Kidney (tissue), 14 donors: Measurements from ENCODE around the gene PFDN1. TPM values are rescaled to one million over a fixed set of nuclear protein-coding genes. Genes with fewer than 3 reads are reported as not detected.

Source experiments
- DNase-seq, 5 donors: peaks; one replicate each; pipeline ENCODE4 v3.0.0-alpha.2; 2013 to 2020
- FAIRE-seq: peaks from 2 replicates; lab custom pipeline; 2012; peaks lifted over from hg19 to GRCh38; lab: Jason Lieb, UNC
- H3K27ac ChIP-seq, 2 donors: one replicate each; pipeline ENCODE4 v1.7.0; 2013; ENCODE audit warnings: low read depth in 2 of 2, low read length in 2 of 2, inconsistent platforms in 1 of 2
- H3K27me3 ChIP-seq: one replicate; pipeline ENCODE4 v1.7.1; 2013; ENCODE audit warnings: low read length, inconsistent platforms; ENCODE audit not compliant: control insufficient read depth, insufficient read depth
- H3K36me3 ChIP-seq, 3 donors: one replicate each; pipeline versions ENCODE4 v1.7.0 to v1.7.1; 2013; ENCODE audit warnings: low read length in 3 of 3, control low read depth in 1 of 3, inconsistent platforms in 1 of 3; ENCODE audit not compliant: insufficient read depth in 3 of 3, control insufficient read depth in 2 of 3
- H3K4me1 ChIP-seq, 3 donors: one replicate each; pipeline versions ENCODE4 v1.7.0 to v1.7.1; 2013; ENCODE audit warnings: low read length in 3 of 3, inconsistent platforms in 1 of 3, low read depth in 1 of 3; ENCODE audit not compliant: control insufficient read depth in 2 of 3, insufficient read depth in 2 of 3
- H3K4me3 ChIP-seq, 3 donors: one replicate each; pipeline versions ENCODE4 v1.7.0 to v1.8.1; 2013; ENCODE audit warnings: low read length in 3 of 3, control low read depth in 1 of 3, inconsistent platforms in 1 of 3
- H3K9ac ChIP-seq, 3 donors: one replicate each; pipeline versions ENCODE4 v1.7.0 to v1.7.1; 2013; ENCODE audit warnings: low read length in 3 of 3, control low read depth in 1 of 3, inconsistent platforms in 1 of 3
- H3K9me3 ChIP-seq, 3 donors: one replicate each; pipeline versions ENCODE4 v1.7.0 to v1.7.1; 2013; ENCODE audit warnings: low read length in 3 of 3, control low read depth in 1 of 3, inconsistent platforms in 1 of 3; ENCODE audit not compliant: control insufficient read depth in 2 of 3, insufficient read depth in 1 of 3
- intact Hi-C: fragments of 100-400 bp; cut with DNase I; formaldehyde crosslinking; loops from one replicate; pipeline ENCODE4 v1.11.1; 2022
- polyA plus RNA-seq: library from polyadenylated mRNA; stranded (reverse); fragments of 350-450 nt; fragmentation: Illumina TruSeq; extraction: RNeasy Lipid Tissue Mini Kit (QIAGEN cat#74804); gene quantifications from one replicate; pipeline ENCODE4 v1.2.3, GENCODE V29; 2014; ENCODE audit warnings: low read depth, low replicate concordance; ENCODE audit not compliant: insufficient read depth
- total RNA-seq: library from RNA; stranded (reverse); fragmentation: NEBNext Ultra II Directional; extraction: Animal tissue kit (Norgen Biotek cat#: 25700); gene quantifications from one replicate; pipeline ENCODE4 v1.2.1, GENCODE V29; 2021
- TF ChIP-seq, protein P1 (sequence below): IDR thresholded peaks from 3 replicates; pipeline ENCODE4 v1.5.1; 2012; ENCODE audit warnings: mild to moderate bottlenecking, moderate library complexity, borderline replicate concordance; ENCODE audit not compliant: insufficient read depth; ENCODE audit errors: extremely low read depth
- donor health status: control.
- donor health status: control.
- donor health status: control.
- donor health status: control.
- donor health status: control.
- donor health status: DM: yes; HTN: yes; CAD: no.
- donor health status: Normal renal cell carcinoma (clear cell type).

The PFDN1 gene
- total and polyA plus RNA-seq, 2 donors from 2014 or later = 48.9 to 85.8 TPM

DNA sequence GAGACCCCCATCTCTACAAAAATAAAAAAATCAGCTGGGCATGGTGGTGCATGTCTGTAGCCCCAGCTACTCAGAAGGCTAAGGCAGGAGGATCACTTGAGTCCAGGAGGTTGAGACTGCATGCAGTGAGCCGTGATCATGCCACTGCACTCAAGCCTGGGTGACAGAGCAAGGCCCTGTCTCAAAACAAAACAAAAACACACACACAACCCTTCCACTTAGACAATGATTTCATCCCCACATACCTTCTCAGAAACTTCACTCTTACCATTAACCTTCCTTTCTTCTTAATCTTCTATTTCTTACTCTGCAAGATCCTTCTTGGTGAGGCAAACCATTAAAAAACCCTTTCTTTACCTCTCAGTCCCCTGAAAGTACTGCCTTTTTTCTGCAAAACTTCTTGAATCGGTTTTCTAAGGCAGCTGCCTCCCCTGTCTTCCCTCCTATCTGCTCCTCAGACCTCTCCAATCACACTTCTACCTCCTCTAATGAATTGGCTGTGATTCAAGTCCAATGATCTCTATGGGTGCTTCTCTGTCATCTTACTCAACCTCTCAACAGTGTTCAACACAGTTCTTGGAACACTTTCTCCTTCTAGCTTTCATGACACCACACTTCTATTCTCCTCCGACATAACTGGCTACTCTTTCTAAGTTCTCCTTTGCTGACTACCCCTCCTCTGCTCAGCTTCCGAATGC lies 47.3 kb downstream of the PFDN1 start:
- DNase-seq (no peak), FAIRE-seq (no peak)
- H3K27ac ChIP-seq = no peak overlapping the region
- peaks cover 0 to 3% (median 0%) of the 10 kb centered on the region in 3 donors for H3K9me3 ChIP-seq
- TF ChIP-seq, protein P1, sequence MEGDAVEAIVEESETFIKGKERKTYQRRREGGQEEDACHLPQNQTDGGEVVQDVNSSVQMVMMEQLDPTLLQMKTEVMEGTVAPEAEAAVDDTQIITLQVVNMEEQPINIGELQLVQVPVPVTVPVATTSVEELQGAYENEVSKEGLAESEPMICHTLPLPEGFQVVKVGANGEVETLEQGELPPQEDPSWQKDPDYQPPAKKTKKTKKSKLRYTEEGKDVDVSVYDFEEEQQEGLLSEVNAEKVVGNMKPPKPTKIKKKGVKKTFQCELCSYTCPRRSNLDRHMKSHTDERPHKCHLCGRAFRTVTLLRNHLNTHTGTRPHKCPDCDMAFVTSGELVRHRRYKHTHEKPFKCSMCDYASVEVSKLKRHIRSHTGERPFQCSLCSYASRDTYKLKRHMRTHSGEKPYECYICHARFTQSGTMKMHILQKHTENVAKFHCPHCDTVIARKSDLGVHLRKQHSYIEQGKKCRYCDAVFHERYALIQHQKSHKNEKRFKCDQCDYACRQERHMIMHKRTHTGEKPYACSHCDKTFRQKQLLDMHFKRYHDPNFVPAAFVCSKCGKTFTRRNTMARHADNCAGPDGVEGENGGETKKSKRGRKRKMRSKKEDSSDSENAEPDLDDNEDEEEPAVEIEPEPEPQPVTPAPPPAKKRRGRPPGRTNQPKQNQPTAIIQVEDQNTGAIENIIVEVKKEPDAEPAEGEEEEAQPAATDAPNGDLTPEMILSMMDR = no peak
- no peaks in the 10 kb centered on the region for H3K4me1 ChIP-seq
- no peak overlapping the region for H3K4me3 ChIP-seq
- intact Hi-C loops = no loop called here
- H3K9ac ChIP-seq = no peak overlapping the region
- no peaks in the 10 kb centered on the region for H3K36me3 ChIP-seq
- no peaks in the 10 kb centered on the region for H3K27me3 ChIP-seq

GRCh38 chr5:140253985-140254384 lies 48.9 kb downstream of the PFDN1 start:
- intact Hi-C loops = no loop called here
- DNase-seq = no peak
- no peak overlapping the region for H3K9ac ChIP-seq

DNA sequence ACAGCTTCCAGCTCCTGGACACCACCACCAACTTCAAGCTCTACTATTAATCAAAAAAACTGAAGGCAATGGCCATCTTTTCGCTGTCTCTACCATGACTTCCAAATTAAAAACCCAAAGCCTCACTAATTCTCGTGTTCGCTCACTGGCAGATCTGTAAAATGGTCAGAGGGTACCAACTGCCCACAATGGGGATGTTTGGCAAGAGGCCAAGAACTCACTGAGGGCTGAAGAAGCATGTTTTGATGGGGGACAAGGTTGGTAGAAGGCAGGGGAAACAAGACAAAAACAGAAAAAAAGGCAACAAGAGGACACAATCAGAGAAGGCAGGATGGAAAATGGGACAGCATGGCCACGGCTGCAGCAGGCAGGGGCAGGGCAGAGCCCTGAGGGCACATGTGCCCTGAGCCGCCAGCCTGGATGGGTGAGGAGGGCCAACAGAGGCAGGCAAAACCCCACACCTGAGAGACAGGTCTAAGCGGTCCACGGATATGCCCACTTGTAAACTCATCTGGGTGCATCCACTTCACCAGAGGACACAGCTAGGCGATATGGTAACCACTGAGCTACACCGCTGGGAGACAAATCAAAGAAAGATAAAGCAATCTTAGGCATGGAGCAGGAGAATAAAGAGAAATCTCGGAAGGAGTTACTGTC lies 50.3 kb downstream of the PFDN1 start:
- Histone ChIP-seq H3K4me1 (no peaks in the 10 kb centered on the region), H3K27ac (no peak overlapping the region), H3K4me3 (no peak overlapping the region), H3K36me3 (peaks cover 0 to 10% (median 2%) of the 10 kb centered on the region in 3 donors), H3K9me3 (no peaks in the 10 kb centered on the region), H3K27me3 (no peaks in the 10 kb centered on the region), H3K9ac (no peak overlapping the region)
- intact Hi-C loops = no loop called here
- TF ChIP-seq, protein P1 = no peak
- no peak for FAIRE-seq
- DNase-seq = no peak

More at GRCh38 chr5:140253985-140254384, 48.9 kb downstream of the PFDN1 start:
- no peak for FAIRE-seq
- no peaks in the 10 kb centered on the region for H3K27me3 ChIP-seq
- no peaks in the 10 kb centered on the region for H3K9me3 ChIP-seq
- TF ChIP-seq, protein P1 = no peak
- H3K4me3 ChIP-seq = no peak overlapping the region
- no peak overlapping the region for H3K27ac ChIP-seq
- no peaks in the 10 kb centered on the region for H3K4me1 ChIP-seq
- H3K36me3 ChIP-seq = peaks cover 0 to 10% (median 2%) of the 10 kb centered on the region in 3 donors
